ENCODE results near the gene NBEAL2.
A peak's percentile ranks its signal among the peaks of the same experiment; 100 is the strongest.

Gene NBEAL2

GRCh38 chr3:46966811-46967210 is 12.7 kb upstream of the NBEAL2 start:
- peaks cover 6% of the 10 kb centered on the region; the same call in 1 of the 2 replicates for H3K36me3 ChIP-seq (ENCODE audit: insufficient read depth, low read length)
- peaks cover 5% of the 10 kb centered on the region; the same call in 1 of the 2 replicates for H3K9me3 ChIP-seq (ENCODE audit: control insufficient read depth, insufficient read depth, low read length)
- no peak overlapping the region for H3K9ac ChIP-seq (ENCODE audit: low read depth, low read length)
- no peaks in the 10 kb centered on the region; the same call in 1 of the 2 replicates for H3K4me1 ChIP-seq (ENCODE audit: insufficient read depth, low read length)

- H3K4me1 ChIP-seq (ENCODE audit: insufficient read depth, low read length): no peaks in the 10 kb centered on the region; the same call in 1 of the 2 replicates
- no peaks in the 10 kb centered on the region; the same call in 1 of the 2 replicates for H3K36me3 ChIP-seq (ENCODE audit: insufficient read depth, low read length)
- no peak overlapping the region for H3K9ac ChIP-seq (ENCODE audit: low read depth, low read length)
- H3K9me3 ChIP-seq (ENCODE audit: control insufficient read depth, insufficient read depth, low read length): no peaks in the 10 kb centered on the region
Observed at GRCh38 chr3:46968783-46969428, 10.6 kb upstream of the NBEAL2 start.

- Histone ChIP-seq H3K4me1 (ENCODE audit: insufficient read depth, low read length) (no peaks in the 10 kb centered on the region; the same call in 1 of the 2 replicates), H3K36me3 (ENCODE audit: insufficient read depth, low read length) (peaks cover 3% of the 10 kb centered on the region; the same call in 1 of the 2 replicates), H3K9me3 (ENCODE audit: control insufficient read depth, insufficient read depth, low read length) (no peaks in the 10 kb centered on the region), H3K9ac (ENCODE audit: low read depth, low read length) (no peak overlapping the region)
Observed at GRCh38 chr3:46970391-46971091, 8.9 kb upstream of the NBEAL2 start.

DNA sequence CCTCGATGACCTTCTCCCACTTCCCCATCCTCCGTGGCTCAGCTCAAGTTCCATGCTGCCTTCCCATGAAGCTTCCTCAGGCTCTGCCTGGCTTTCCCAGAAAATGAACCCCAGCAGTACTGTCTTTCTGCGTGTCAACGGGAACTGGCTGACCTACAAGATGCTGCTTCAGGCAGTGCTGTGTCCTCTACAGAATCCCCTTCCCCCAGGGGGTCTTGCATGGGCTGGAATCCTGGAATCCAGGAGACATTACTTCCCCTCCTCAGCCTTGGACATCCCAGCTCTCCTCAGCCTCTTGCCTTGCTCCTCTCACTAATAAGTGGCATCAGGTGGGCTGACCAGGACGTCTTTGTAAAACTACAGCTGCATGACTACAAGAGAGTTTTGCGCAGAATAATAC is 8.3 kb upstream of the NBEAL2 start:
- Histone ChIP-seq H3K4me1 (ENCODE audit: insufficient read depth, low read length) (no peaks in the 10 kb centered on the region; the same call in 1 of the 2 replicates), H3K36me3 (ENCODE audit: insufficient read depth, low read length) (peaks cover 3% of the 10 kb centered on the region; the same call in 1 of the 2 replicates), H3K9ac (ENCODE audit: low read depth, low read length) (no peak overlapping the region), H3K9me3 (ENCODE audit: control insufficient read depth, insufficient read depth, low read length) (no peaks in the 10 kb centered on the region)

DNA sequence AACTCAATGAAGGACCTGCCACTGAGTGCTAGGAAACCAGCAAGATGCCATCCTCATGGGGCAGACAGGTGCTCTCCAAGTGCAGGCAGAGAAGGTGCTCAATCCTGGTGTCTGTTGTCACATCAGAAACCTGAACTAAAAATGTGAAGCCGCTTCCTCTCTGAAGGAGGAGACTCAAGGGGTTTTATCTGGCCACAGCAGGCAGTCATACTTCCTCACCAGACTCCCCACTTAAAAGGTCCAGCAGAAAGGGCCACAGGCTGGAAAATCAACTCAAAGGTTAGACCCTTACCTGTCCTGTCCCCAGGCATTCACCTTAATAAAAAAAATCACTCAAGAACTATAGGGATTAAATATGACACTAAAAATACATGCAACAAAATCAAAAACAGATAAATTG is 7.7 kb upstream of the NBEAL2 start:
- Histone ChIP-seq H3K9me3 (ENCODE audit: control insufficient read depth, insufficient read depth, low read length) (no peaks in the 10 kb centered on the region), H3K4me1 (ENCODE audit: insufficient read depth, low read length) (no peaks in the 10 kb centered on the region; the same call in 1 of the 2 replicates), H3K9ac (ENCODE audit: low read depth, low read length) (no peak overlapping the region), H3K36me3 (ENCODE audit: insufficient read depth, low read length) (peaks cover 3% of the 10 kb centered on the region; the same call in 1 of the 2 replicates)

DNA sequence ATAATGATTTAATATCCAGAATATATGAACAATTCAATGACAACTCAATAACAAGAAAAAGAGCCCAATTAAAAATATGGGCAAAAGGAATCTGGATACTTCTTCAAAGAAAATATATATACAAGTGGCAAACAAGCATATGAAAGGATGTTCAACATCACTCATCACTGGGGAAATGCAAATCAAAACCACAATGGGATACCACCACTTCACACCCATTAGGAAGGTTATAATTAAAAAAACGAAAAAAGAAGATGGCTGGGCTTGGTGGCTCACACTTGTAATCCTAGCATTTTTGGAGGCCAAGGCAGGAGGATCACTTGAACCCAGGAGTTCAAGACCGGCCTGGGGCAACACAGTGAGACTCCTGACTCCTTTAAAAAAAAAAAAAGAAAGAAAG is 7.1 kb upstream of the NBEAL2 start:
- no peaks in the 10 kb centered on the region for H3K9me3 ChIP-seq (ENCODE audit: control insufficient read depth, insufficient read depth, low read length)
- H3K4me1 ChIP-seq (ENCODE audit: insufficient read depth, low read length): no peaks in the 10 kb centered on the region
- H3K36me3 ChIP-seq (ENCODE audit: insufficient read depth, low read length): peaks cover 3% of the 10 kb centered on the region; the same call in 1 of the 2 replicates
- no peak overlapping the region for H3K9ac ChIP-seq (ENCODE audit: low read depth, low read length)

- peaks cover 3% of the 10 kb centered on the region; the same call in 1 of the 2 replicates for H3K36me3 ChIP-seq (ENCODE audit: insufficient read depth, low read length)
- no peak overlapping the region for H3K9ac ChIP-seq (ENCODE audit: low read depth, low read length)
- H3K9me3 ChIP-seq (ENCODE audit: control insufficient read depth, insufficient read depth, low read length): no peaks in the 10 kb centered on the region
- H3K4me1 ChIP-seq (ENCODE audit: insufficient read depth, low read length): no peaks in the 10 kb centered on the region
Observed at GRCh38 chr3:46974421-46975171, 4.9 kb upstream of the NBEAL2 start.

DNA sequence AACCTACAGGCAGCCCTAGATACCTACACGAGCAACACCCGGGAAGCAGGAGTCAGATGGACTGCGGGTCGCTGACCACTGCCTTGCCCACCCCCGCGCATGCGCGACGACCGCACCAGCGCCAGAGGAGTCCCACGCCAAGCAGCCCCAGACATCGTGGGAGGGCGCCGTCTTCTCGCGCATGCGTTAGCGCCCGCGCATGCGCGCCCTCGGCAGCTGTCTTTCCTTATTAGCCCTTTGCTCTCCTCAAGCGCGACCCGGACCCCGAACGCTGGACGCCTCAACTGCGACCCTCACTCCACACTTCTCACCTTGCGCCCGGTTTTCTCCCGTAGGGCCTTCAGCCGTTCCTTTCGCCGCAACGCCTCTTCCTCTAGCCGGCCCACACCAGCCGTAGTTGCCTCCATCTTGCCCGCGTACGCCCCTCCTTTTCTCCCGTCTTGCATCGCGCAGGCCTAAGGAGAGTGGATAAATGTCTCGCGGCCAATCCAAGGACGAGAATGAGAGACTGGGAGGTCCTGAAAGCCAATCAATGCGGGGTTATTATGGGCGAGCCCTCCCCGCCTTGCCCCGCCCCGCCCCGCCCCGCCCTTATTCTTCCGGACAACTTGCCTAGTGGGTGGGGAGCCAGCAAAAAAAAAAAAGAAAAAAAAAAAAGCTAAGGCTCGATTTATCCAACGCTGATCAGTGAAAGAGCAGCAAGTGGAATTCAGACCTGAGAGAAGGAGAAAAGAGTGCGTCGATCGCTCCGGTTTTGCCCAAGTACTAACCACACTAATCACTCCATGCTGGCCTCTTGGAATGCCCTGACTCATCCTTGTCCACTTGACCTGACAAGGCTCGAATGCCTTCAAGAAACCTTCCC is 2.9 kb upstream of the NBEAL2 start, which contains the start of gene CCDC12:
Gene CCDC12, minus strand, starts transcription at position 420 of the 865 bp plus-strand sequence. Its CDS starts 13 bp downstream, at position 407.
- Histone ChIP-seq H3K9ac (ENCODE audit: low read depth, low read length) (peak within 1 kb of the TSS; percentile 92), H3K4me1 (ENCODE audit: insufficient read depth, low read length) (peaks cover 5% of the 10 kb centered on the region; the same call in 1 of the 2 replicates), H3K9me3 (ENCODE audit: control insufficient read depth, insufficient read depth, low read length) (no peaks in the 10 kb centered on the region), H3K36me3 (ENCODE audit: insufficient read depth, low read length) (peaks cover 3% of the 10 kb centered on the region; the same call in 1 of the 2 replicates)

GRCh38 chr3:46977811-46978195 is 1.7 kb upstream of the NBEAL2 start:
- peaks cover 3% of the 10 kb centered on the region; the same call in 1 of the 2 replicates for H3K36me3 ChIP-seq (ENCODE audit: insufficient read depth, low read length)
- H3K9me3 ChIP-seq (ENCODE audit: control insufficient read depth, insufficient read depth, low read length): no peaks in the 10 kb centered on the region
- H3K9ac ChIP-seq (ENCODE audit: low read depth, low read length): no peak overlapping the region
- H3K4me1 ChIP-seq (ENCODE audit: insufficient read depth, low read length): peaks cover 11% of the 10 kb centered on the region

- peaks cover 3% of the 10 kb centered on the region; the same call in 1 of the 2 replicates for H3K36me3 ChIP-seq (ENCODE audit: insufficient read depth, low read length)
- H3K4me1 ChIP-seq (ENCODE audit: insufficient read depth, low read length): peaks cover 11% of the 10 kb centered on the region
- no peak overlapping the region for H3K9ac ChIP-seq (ENCODE audit: low read depth, low read length)
- no peaks in the 10 kb centered on the region for H3K9me3 ChIP-seq (ENCODE audit: control insufficient read depth, insufficient read depth, low read length)
Observed at GRCh38 chr3:46978381-46978780, 1.1 kb upstream of the NBEAL2 start.

DNA sequence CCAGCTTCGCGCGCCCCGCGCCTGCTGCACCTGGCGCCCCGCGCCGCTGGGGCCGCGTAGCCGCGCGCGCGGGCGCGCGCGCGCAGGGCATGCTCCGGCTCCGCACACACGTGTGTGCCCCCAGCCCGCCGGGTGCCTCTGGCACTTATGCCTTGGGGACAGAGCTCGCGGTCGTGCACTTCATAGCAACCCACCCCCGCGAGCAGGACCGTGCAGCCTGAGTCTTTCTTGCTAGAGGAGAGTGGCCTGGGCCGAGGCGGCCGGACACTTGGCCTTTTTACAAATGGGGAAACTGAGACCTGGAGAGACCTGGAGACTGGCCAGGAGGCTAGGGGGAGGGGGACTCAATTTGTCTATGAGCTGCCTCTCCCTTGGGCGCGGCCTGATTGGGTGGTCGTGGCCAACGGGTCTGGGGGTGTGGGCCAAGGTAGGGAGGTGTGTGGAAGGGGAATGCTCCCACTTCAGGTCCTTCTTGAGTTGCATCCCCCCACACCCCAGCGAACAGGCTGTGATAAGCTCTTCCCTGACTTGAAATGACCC is 562 bp downstream of the NBEAL2 start:
- no peaks in the 10 kb centered on the region for H3K9me3 ChIP-seq (ENCODE audit: control insufficient read depth, insufficient read depth, low read length)
- H3K36me3 ChIP-seq (ENCODE audit: insufficient read depth, low read length): no peaks in the 10 kb centered on the region
- peak overlapping the region; percentile 99; the same call in 1 of the 2 replicates for H3K9ac ChIP-seq (ENCODE audit: low read depth, low read length)
- peaks cover 11% of the 10 kb centered on the region for H3K4me1 ChIP-seq (ENCODE audit: insufficient read depth, low read length)

- no peaks in the 10 kb centered on the region for H3K36me3 ChIP-seq (ENCODE audit: insufficient read depth, low read length)
- H3K9me3 ChIP-seq (ENCODE audit: control insufficient read depth, insufficient read depth, low read length): no peaks in the 10 kb centered on the region
- no peak overlapping the region for H3K9ac ChIP-seq (ENCODE audit: low read depth, low read length)
- peaks cover 17% of the 10 kb centered on the region for H3K4me1 ChIP-seq (ENCODE audit: insufficient read depth, low read length)
Observed at GRCh38 chr3:46981932-46982471, 2.5 kb downstream of the NBEAL2 start.

DNA sequence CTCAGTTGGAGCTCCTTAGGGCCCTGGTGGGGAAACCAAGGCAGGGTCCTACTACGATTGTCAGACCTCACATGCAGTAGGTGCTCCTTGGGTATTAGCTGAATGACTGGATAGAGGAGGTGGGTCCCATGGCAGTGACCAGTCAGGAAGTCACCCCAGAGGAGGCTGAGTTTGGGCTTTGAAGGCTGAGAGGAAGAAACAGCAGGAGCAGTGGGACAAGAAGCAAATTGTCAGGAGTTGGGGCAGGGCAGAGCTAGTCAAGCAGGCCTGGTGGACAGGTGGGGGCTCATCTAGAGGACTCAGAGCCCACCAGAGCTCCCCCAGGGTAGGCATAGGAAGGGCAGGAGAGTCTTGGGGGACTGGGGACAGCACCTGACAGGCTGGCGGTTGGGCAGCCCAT is 3.1 kb downstream of the NBEAL2 start:
- Histone ChIP-seq H3K9ac (ENCODE audit: low read depth, low read length) (no peak overlapping the region), H3K4me1 (ENCODE audit: insufficient read depth, low read length) (peaks cover 22% of the 10 kb centered on the region), H3K36me3 (ENCODE audit: insufficient read depth, low read length) (no peaks in the 10 kb centered on the region), H3K9me3 (ENCODE audit: control insufficient read depth, insufficient read depth, low read length) (no peaks in the 10 kb centered on the region)

All from ES-I3 (cell line).